ENCODE data around the gene PCSK6. TPM values are rescaled to one million over a fixed set of nuclear protein-coding genes. Genes with fewer than 3 reads are reported as not detected.
"Not testable (repeated sequence)": the region's sequence is repeated elsewhere in the genome, so short reads cannot be mapped to it uniquely, and the experiment has no call there.

Gene PCSK6
- total RNA-seq, 1 donor from 2014 or later, result 31.8 TPM

DNA sequence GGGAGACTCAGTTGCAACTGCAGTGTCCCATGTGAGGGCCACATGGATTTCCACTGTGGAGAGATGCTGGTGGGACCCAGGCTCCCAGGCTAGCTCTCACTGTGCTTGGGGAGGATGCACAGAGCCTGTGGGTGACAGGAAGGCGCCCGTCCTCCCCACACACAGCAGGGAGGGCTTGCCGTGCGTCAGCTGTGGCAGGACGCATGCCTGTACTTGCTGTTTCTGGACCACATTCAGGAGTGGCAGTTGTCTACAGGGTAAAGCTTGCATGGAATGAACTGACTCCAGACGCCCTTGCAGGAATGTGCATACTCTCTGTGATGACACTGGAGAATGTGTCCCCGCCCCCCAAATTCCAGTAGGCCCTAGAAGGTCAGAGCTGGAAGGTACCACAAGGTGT, 130.6 kb downstream of the PCSK6 start:
- DNase-seq (ENCODE audit: low read depth in 2 of 2), result no peak

- no peak for DNase-seq (ENCODE audit: low read depth in 2 of 2)
These were observed 131.6 kb downstream of the PCSK6 start for GRCh38 chr15:101357885-101358284.

DNA sequence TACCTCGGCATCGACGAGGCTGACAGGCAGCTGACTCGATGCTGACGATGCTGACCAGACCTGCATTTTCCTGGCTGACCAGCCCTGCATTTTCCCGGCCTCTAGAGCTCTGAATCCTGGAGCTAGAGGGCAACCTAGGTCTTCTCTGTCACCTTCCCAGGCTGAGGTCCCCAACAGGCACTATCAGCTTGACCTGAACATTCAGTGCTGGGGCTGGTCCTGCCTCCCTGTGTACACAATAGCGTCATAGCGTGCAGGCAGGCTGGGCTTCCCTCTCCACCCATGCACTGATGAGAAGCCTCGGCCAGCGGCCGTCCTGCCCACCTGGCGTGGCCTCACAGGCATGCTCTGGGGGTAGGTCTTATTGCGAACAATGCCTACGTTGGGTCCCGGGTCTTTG, 132.2 kb downstream of the PCSK6 start:
- no peak for DNase-seq (ENCODE audit: low read depth in 2 of 2)

DNA sequence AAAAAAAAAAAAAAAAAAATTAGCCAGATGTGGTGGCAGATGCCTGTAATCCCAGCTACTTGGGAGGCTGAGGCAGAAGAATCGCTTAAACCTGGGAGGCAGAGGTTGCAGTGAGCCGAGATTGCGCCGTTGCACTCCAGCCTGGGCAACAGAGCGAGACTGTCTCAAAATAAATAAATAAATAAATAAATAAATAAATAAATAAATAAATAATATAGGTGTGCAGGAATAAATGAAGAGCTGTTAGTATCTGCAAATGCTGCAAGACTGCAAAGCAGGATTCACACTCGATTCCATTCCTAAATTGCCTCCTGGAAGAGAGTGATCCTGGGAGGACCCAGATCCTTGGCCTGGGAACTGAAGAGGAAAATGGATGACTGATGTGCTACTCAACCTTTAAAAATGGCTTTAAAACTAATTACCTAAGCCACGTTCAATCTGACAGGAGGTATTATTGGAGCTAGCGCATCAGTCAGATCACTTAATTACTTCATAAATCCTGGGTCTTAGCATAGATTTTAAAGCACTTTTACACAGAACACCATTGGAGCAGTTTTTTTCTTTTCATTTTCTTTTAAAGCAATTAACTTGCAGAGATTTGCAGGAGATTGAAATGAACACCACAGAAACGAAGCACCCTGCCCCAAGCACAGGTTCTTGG, 132.9 kb downstream of the PCSK6 start:
- DNase-seq (ENCODE audit: low read depth in 2 of 2), result not testable (repeated sequence)

DNA sequence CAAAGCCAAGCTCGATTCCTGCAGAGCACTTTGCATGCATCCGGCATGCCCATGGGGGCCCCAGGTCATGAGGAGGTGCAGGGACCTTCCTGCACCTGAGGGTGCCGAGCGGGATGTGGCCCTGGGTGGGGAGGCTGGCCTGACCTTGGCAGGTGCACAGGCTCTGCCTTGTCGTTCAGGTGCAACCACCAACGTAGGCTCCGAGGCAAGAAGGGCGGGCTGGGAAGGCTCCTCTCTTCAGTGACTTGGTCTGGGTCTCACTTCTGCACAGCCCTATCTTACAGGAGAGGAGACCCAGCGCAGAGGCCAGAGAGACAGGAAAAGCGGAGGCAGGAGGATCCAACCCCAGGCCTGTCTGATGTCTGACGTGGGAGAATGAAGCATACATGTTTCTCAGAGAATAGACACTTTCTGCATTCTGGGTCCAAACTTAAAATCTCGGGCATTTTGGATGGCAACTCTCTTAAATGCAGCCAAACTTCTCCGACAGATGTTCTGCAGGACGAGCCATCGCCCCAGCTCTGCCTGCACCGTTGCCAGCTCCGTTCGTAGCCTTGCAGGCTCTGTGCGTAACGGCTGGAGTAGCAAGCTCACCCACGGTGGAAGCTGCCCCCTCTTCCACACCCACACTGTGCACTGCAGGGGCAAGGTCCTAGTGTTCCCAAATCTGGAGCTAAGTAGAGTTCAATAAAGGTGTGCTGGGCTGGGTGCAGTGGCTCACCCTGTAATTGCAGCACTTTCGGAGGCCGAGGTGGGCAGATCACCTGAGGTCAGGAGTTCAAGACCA, 133.6 kb downstream of the PCSK6 start:
- no peak for DNase-seq (ENCODE audit: low read depth in 2 of 2)

DNA sequence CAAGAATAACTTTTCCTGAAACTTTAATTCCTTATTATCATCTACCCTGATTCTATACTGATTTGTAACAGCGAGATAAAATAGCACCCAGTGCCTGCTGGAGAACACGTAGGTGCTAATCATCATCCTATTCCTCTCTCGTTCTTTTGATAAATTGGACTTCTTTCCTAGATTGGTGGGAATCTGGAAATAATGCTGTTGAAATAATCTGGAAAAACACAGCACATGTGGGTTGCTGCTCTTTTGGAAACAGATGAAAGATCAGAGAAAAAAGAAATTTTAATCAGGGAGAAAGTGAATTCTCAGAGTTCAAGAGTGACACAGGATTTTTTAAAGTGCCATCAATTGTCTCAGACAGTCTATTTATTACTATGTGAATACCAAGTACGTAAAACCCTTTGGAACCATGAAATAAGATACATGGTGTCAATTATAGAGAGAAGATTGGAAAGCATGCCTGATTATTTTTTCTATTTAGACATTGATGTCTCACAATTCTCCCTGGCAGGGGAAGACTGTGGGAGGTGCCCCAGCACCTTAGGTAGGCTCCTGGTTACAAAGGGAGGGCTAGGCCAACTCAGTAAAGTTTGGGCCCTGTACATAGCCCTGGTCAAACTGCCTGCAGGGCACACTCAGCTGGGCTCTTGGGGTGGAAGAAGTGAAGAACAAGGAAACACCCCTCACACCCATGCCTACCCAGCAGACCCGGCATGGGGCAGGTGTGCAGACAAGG, 134.4 kb downstream of the PCSK6 start:
- DNase-seq (ENCODE audit: low read depth in 2 of 2), result no peak

GRCh38 chr15:101353240-101353639, 136.3 kb downstream of the PCSK6 start:
- no peak for DNase-seq (ENCODE audit: low read depth in 2 of 2)

DNA sequence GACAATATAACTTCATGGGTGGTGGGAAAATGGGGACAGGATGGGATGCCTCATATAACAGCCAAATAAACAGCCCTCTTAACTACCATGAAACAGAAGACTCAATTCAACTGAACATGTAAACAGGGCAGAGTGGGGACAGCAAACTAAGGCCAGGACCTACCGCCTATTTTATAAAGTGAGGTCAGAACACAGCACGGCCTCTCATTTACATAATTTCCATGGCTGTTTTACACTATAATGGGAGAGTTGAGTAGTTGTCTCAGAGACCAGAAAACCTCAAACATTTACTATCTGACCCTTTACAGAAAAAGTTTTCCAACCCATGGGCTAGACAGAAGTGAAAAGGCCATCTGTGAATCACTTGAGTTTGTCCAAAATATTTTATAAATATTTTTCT, 137.8 kb downstream of the PCSK6 start:
- no peak for DNase-seq (ENCODE audit: low read depth in 2 of 2)

DNA sequence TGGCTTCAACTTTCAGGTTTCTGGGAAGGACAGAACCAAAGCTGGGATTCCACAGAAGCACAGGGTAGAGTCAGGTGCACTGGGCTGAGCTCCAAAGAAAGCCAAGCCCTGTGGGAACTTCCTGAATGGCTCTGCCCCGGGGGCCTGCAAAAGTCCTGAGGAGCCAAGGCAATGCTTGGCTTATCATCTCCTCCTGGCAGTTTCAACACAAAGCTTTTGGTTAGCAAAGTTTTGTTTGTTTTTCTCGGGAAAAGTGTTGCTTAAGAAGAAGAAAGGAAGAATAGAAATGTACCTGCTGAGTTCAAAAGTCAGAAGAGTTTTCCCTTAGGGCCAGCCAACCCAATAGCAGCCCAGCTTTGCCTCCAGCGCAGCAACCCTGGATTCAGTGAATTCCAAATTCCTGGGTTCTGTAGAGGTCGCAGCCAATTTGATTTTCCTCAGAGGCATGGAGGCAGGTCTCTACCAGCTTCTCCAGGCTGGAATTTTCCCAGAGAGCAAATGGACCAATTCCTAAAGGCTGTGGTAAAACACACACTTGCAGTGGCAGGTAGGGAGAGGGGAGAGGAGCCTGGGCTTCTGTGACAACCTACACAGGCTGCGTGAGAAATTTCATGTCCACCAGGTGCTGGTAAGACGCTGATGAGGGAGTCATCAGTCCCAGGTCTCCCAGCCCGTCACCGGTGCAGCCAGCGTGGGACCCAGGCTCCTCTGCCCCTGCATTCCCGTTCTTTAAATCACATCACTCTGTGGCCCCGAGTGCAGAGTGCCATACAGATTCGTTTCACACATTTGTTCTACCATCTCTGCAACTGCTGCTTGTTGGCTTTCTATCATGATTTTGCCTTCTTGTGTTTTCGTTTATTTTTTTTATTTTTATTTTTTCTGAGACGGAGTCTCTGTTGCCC, 140.2 kb downstream of the PCSK6 start:
- DNase-seq (ENCODE audit: low read depth in 2 of 2), result peak in 1 of 2 donors; percentile 23

GRCh38 chr15:101348643-101349042, 140.9 kb downstream of the PCSK6 start:
- no peak for DNase-seq (ENCODE audit: low read depth in 2 of 2)

DNA sequence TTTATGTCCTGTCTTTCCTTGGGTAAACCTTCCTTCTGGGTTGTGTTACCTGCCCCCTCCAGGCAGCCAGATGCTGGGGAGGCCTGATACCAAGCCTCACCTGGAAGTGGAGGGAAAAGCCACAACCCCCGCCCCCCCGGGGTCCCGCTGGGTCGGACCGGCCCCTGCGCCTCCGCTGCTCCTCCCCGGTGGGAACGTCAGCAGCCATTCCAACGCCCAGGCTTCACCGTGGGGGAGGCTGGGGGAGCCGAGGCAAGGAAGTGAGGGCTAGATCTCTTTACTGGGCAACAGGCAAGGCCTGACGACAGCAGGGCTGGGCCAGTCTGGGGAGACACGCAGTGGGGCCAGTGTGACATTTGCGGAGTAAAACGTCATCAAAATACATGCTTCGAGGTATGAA, 141.5 kb downstream of the PCSK6 start:
- DNase-seq (ENCODE audit: low read depth in 2 of 2), result no peak

DNA sequence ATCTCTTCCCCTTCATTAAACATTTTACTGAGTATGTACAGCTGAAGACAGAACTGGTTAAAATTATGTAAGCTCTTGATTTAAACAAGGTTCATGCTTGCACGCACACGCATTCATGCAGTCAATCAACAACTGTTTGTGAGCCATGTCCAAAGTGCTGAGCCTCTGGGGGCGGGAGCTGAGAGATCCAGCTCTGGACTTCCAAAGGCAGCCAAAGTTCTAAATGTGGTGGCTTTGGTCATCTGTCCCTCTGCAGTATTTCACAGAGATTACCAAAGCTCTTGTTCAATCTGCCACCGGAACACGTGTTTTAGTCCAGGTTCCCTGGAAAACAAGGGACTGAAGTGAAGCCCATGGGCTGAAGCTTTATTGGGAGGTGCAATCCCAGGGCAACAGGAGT, 142.1 kb downstream of the PCSK6 start:
- DNase-seq (ENCODE audit: low read depth in 2 of 2), result no peak

DNA sequence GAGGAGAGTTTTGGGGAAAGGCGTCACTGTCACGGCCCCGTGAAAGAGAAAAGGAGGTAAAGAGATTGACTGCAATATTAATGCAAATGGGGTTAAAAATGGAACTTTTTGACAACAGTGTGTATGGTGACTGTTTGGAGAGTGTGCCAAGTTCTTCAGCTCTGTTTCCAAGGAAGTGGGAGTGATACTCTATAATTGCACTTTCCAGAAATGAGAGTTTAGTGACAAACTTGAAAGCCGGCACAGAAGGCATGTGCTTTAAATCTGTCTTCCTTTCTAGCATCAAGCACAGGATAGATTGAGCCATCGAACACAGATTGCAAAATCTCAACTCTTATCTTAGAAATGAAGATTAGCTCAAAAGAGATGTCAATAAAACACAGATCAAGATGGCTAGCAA, 142.6 kb downstream of the PCSK6 start:
- DNase-seq (ENCODE audit: low read depth in 2 of 2), result no peak

GRCh38 chr15:101342056-101342455, 147.5 kb downstream of the PCSK6 start:
- no peak for DNase-seq (ENCODE audit: low read depth in 2 of 2)

DNA sequence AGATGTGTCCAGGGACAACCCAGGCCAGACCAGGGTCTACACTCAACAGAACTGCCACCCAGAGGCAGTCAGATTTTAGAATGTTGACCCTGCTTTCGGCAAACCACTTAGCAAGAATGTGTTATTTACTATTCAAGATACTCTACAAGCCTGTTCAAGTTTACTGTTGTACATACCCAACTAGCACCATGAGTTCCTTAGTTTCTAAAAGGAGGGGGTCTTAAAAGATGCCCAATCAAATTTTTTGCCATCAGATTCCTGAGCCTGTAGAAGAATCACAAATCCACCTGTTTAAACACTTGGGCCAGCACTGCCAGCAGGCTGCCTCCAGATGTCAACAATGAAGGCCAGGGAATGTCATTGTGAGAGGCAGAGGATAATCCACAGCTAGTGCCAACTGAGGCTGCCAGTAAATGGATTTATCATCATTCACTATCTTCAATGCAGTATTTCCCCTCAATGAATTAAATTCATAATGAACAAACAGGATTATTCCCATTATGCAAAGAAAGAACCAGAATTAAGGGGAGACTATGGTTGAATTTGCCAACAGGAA, 150.9 kb downstream of the PCSK6 start:
- no peak for DNase-seq (ENCODE audit: low read depth in 2 of 2)

DNA sequence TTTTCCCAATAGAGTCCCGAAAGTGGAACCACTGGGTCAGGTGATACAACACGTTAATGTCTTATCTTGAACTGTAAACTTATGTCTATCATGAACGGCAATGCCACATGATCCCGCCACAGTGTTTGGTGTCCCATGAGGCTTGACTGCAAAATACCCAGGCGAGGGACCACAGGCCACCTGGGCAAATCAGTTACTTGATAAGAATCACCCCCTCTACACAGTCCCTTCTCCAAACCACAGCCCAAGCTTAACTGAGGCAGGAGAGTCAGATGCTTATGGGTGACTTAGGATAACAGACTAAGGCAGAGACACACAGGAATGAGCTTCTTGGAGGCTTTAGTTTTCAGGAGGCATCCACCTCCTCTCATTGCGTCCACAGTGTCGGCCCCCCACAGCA, 151.5 kb downstream of the PCSK6 start:
- no peak for DNase-seq (ENCODE audit: low read depth in 2 of 2)

DNA sequence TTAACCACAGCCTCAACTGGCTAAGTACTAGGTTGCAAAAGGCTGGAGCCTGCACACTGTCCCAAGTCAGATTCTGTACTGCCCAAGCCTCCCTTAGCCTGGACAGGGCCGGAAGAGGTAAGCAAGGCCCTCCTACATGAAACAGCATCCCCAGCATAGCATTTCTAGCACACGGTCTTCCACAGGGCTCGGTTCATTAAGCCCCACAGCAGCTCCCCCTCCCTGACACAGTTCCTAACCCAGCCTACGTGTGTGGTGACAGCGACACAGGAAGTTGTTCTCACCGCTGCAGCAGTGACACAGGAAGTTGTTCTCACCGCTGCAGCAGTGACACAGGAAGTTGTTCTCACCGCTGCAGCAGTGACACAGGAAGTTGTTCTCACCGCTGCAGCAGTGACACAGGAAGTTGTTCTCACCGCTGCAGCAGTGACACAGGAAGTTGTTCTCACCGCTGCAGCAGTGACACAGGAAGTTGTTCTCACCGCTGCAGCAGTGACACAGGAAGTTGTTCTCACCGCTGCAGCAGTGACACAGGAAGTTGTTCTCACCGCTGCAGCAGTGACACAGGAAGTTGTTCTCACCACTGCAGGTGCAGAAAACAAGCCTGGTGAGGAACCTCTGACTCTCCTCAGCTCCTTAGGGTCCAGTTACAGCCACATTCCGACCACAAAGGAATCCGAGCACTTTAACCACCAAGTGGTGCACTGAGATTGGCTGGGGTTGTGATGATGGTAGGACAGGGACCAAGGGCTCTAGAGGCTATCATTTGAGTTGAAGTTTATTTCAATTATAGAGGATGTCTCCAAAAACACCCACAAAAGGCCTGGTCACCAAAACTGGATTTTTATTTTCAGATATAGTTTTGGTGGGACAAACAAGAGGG, 155.4 kb downstream of the PCSK6 start:
- DNase-seq (ENCODE audit: low read depth in 2 of 2), result not testable (repeated sequence)

DNA sequence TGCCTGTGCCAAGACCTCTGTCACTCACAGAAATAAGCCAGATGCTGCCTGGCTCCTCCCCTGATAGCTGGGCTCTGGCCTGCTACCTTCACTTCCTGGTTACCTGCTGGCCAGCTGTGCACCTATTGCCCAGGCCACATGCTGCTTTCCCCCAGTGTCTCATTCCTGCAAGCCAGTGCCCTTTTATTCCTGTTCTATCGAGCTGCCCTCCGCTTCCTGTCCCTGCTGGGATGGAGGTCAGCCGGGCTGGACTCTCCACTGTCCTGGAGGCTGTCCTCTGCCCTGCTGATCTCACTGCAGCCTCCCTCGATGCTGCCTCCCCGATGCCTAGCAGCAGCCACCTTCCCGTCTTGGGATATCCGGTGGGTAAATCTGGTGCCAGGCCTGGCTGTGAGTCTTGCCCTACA, 157.4 kb downstream of the PCSK6 start:
- DNase-seq (ENCODE audit: low read depth in 2 of 2), result no peak

- DNase-seq (ENCODE audit: low read depth in 2 of 2), result no peak
These were observed 159.6 kb downstream of the PCSK6 start for GRCh38 chr15:101329867-101330380.

DNA sequence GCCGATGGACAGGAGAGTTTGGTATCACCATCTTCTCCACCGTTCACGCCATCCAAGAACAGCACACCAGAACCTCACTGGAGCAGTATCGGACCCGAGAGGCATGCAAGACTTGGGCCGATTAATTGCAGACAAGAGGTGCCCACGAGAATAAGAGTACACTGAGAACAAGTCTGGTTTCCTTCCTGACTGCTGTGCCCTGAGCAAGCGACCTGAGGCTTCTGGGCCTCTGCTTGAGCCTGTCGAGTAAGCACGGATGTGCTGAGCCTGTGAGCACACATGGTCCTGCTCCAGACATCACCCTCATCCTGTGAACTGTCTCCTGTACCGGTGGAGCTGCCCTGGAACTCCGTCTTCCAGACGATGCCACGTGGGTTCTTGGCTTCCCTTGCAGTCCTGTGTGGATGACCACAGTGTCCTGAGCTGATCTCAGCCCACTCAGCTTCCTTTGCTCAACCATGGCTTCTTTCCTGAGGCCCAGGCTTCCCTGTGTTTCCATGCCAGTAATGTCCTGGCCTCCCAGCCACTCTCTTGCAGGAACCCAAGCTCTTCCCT, 160.1 kb downstream of the PCSK6 start:
- no peak for DNase-seq (ENCODE audit: low read depth in 2 of 2)

Data from dermis microvascular lymphatic vessel endothelial cell (primary cell).